ENCODE results near the gene RNF148.

The RNF148 gene, protein sequence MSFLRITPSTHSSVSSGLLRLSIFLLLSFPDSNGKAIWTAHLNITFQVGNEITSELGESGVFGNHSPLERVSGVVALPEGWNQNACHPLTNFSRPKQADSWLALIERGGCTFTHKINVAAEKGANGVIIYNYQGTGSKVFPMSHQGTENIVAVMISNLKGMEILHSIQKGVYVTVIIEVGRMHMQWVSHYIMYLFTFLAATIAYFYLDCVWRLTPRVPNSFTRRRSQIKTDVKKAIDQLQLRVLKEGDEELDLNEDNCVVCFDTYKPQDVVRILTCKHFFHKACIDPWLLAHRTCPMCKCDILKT

DNA sequence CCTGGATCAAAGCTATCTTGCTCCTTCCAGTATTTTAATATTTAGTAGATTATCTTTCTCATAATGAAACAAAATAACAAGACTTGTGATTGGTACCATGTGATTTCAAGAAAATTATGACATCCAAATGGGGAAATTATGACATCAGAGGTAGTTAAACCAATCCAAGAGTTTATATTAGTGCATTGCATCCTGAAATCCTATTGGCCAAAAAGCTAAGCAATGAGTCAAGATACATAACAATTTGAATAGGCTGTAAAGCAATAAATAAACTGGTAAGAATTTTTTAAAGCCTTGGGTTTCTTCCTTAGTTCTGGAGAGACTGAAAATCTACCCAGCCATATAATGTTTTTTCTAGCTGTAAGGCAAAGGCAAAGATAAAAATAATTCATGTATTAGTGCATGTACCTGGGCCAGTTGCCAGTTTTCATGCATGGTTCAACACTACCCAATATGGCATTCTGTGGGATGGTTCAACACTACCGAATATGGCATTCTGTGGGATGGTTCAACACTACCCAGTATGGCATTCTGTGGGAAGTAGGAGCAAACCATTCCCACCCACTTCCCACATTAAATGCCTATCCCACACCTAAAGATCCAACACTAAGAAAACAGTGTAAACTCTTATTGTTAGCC lies at the start of gene RNF148:
Gene RNF148, minus strand, starts transcription at position 51 of the 639 bp plus-strand sequence. CDS start 172 bp downstream, outside the sequence.
- in situ Hi-C loops (cut with MboI; ENCODE audit: low sequenced_read_pairs), result no loop called here

GRCh38 chr7:122750389-122750788 lies 47.7 kb upstream of the RNF148 start:
- in situ Hi-C loops (cut with MboI; ENCODE audit: low sequenced_read_pairs), result no loop called here

- in situ Hi-C loops (cut with MboI; ENCODE audit: low sequenced_read_pairs), result no loop called here
Observed at GRCh38 chr7:122748195-122748594, 45.5 kb upstream of the RNF148 start.

DNA sequence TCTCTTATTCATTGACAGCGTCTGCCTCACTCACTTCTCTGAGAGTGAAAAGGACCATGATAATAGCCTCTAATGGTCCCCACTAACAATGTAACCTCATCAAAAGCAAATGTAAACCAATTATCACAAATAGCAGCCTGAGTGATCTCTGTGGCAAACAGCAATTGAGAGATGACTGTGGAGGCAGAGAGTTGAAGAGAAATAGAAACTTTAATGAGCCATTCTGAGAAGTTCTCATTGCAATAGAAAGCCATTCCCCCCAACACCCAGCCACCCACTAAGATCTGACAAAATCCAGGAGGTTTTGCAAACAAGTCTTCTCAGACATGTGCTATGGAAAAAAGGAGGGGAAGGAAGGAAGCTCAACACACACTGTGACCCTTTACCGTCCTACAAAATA lies 44.2 kb upstream of the RNF148 start:
- in situ Hi-C loops (cut with MboI; ENCODE audit: low sequenced_read_pairs), result no loop called here

DNA sequence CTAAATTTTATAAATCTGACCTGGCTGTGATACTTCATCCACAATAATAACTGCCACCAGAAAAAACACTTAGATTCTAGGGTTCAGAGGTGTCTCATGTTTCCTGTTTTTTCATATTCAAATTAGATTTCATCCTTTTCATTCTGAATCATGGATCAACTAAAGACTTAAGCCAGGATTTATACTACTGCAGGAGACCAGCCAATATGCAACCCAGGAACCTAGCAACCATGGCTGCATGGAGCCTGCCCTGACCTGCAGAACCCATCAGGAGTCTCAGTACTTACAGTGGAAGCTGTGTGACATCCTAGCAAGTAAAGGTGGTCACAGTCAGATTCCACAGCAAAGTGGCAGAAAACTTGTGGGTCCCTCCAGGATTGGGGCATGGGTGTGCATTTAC lies 40.5 kb upstream of the RNF148 start:
- in situ Hi-C loops (cut with MboI; ENCODE audit: low sequenced_read_pairs), result no loop called here

DNA sequence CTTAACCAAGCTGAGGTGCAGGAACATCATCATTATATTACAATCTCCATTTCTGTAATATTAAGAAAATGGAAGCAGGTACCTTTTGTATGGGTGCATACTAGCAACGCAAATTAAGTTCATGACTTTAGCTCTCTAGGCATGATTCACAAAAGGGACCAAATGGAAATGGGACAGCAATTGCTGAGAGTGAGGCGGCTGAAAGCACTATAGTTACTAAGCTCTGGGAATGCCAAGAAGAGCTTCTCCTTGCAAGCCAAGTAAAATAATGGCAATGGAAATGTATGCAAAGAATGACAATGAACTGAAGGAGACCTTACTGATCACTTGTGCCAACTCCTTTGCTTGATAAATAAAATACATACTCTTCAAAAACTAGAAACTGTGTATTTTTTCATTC lies 36.2 kb upstream of the RNF148 start:
- in situ Hi-C loops (cut with MboI; ENCODE audit: low sequenced_read_pairs), result no loop called here

GRCh38 chr7:122736183-122736582 lies 33.5 kb upstream of the RNF148 start:
- in situ Hi-C loops (cut with MboI; ENCODE audit: low sequenced_read_pairs), result no loop called here

DNA sequence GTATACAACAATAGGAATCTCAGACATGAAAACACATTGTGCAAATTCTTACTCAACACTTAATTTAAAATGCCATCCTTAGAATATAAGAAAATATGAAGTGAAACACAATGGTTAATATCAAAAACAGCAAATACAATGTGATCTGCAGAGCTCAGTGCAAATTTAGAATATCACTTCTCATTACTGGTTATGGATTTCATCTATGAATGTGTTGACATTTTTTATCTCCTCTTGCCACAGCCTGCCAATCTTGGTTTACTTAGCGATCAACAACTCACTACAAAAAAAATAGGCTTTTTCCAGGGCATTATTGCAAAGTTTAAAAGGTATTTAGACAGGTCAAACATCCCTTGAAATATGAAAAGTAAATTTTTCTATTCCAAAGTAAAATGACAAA lies 25.0 kb upstream of the RNF148 start:
- in situ Hi-C loops (cut with MboI; ENCODE audit: low sequenced_read_pairs), result no loop called here

DNA sequence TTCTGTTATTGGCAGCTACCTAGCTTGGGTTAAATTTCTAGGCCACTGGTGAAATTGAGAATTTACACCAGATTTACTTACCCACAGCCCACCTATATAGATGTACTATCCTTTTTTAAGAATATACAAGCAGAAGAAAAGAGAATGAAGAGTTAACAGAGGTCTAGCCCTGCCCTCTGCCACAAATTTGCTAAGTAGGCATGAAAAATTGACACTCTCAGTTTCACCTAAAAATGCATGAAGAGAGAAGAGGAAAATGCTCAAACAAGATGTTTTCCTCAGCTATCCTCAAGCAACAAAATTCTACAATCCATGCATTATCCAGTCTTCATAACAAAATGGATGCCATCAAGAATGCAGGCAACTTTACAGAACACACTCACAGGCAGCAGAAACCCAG lies 24.6 kb upstream of the RNF148 start:
- in situ Hi-C loops (cut with MboI; ENCODE audit: low sequenced_read_pairs), result no loop called here

- in situ Hi-C loops (cut with MboI; ENCODE audit: low sequenced_read_pairs), result no loop called here
Observed at GRCh38 chr7:122726881-122727280, 24.2 kb upstream of the RNF148 start.

- in situ Hi-C loops (cut with MboI; ENCODE audit: low sequenced_read_pairs), result no loop called here
Observed at GRCh38 chr7:122724366-122724765, 21.6 kb upstream of the RNF148 start.

DNA sequence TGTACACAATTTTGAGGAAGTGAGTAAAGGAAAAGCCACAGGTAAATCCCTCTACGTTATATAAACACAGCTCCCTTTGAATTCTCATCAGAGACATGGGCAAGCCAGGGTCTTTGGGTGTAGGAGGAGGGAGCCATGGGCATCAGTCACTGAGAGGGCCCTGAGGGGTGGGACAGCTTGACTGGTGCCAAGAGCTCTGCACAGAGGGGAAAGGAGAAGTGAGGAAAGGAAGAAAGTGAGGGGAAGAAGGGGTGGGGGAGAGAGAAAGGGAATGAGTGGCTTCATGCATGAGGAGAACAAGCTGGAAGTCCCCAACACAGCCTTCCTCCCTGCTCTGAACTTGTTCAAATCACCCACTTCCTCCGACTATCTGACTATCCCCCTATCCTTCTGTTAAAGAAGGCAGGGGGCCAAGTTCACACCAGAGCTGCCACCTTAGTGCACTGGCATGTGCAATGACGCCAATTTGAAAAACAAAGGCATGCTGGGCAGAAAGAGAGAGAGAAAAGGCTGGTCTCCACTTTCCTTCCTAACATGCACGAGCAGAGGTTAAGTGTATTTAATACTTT lies 16.4 kb upstream of the RNF148 start:
- in situ Hi-C loops (cut with MboI; ENCODE audit: low sequenced_read_pairs), result no loop called here

DNA sequence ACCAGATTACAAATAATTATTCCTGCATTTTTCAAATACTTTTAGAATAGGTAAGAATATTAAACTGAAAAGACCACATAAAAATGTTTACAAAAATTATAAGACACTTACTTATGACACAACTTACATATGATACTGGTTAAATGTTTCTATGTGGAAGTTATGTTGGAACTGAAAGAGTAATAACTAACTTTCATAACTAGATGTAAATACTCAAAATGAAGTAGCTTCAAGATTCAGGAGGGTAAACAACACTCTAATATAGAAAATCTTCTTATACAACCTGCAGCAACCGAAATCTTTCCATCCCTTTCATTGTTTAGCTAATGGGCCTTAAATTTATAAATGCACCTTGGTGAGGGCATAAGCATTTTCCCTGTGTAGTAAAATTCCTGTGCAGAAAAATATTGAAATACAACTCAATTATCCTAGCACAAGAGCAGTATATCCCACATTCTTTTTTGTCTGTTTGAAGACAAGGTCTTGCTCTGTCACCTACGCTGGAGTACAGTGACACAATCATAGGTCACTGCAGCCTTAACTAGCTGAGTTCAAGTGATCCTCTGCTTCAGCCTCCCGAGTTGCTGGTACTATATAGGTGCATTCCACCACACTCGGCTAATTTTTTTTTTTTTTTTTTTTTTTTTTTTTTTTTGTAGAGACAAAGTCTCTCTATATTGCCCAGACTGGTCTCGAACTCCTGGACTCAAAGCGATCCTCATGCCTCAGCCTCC lies 14.8 kb upstream of the RNF148 start:
- in situ Hi-C loops (cut with MboI; ENCODE audit: low sequenced_read_pairs), result no loop called here

- in situ Hi-C loops (cut with MboI; ENCODE audit: low sequenced_read_pairs), result no loop called here
Observed at GRCh38 chr7:122715183-122715582, 12.5 kb upstream of the RNF148 start.

DNA sequence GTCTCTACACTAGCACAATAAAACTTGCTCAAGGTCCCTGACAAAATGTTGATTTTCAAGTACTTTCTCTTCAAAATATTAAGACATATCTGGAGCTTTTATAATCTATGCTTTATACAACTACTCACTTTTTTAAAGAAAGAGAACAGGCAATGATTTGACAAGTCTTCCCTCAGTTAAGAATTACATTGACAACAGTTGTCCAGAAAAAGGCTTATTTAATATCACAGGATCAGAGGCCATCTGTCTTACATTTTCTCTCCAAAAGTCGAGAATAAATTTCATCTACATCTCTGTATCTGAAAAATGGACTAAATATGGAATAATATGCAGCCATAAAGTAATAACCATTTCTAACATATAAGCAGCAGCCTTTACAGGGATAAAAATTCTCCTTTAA lies 8.2 kb upstream of the RNF148 start:
- in situ Hi-C loops (cut with MboI; ENCODE audit: low sequenced_read_pairs), result no loop called here

- in situ Hi-C loops (cut with MboI; ENCODE audit: low sequenced_read_pairs), result no loop called here
Observed at GRCh38 chr7:122709930-122710646, 7.4 kb upstream of the RNF148 start.

GRCh38 chr7:122706836-122707235 lies 4.1 kb upstream of the RNF148 start:
- in situ Hi-C loops (cut with MboI; ENCODE audit: low sequenced_read_pairs), result no loop called here

DNA sequence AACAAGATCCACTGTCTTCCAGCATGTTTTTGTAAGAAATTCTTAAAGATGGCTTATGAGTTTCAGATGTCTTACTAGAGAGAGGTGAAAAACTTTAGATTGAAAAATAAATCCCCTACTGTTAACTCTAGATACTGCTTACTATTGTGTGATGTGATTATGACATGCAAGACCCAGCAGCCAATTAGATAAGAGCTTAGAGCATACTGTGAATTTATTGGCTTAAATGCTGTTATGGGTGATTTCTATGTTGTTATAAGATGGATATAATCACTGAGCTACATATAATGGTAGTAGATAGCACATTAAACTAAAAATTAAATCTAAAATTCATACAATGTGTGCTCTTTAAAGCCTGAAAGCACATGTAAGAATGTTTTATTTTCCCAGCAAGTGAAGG lies 3.7 kb downstream of the RNF148 start, which contains the start of gene RNF133:
Gene RNF133, minus strand, starts transcription at position 101 of the 400 bp plus-strand sequence. CDS start 199 bp downstream, outside the sequence.
- in situ Hi-C loops (cut with MboI; ENCODE audit: low sequenced_read_pairs), result no loop called here

- in situ Hi-C loops (cut with MboI; ENCODE audit: low sequenced_read_pairs), result no loop called here
Observed at GRCh38 chr7:122695816-122696215, 6.9 kb downstream of the RNF148 start.

DNA sequence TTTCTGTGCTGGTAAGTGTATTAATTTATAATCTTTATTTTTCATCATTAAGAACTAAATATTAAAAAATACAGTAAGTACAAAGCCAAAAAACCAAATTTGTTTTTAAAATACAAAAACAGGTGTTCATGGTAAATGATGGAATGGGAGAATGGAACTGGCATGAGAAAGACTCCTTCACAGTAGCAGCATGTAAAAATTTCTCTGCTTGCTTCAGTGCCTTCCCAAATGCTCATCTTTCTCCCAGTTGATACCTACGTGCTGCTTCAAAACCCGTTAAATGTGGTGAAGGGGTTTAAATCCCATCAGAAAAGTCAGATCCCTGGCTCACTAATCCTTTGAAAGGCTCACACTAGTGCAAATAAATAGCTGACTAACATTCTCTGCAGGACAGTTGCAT lies 8.0 kb downstream of the RNF148 start:
- in situ Hi-C loops (cut with MboI; ENCODE audit: low sequenced_read_pairs), result no loop called here

GRCh38 chr7:122692769-122693309 lies 9.9 kb downstream of the RNF148 start:
- in situ Hi-C loops (cut with MboI; ENCODE audit: low sequenced_read_pairs), result no loop called here
